GM19438 (cell line): ENCODE measurements around the gene PAGE4.

Source experiments
- ATAC-seq: cut with Tn5 transposase; IDR thresholded peaks from one replicate; pipeline ENCODE4 v1.9.1; 2021; ENCODE audit warnings: low read depth; ENCODE audit not compliant: unreplicated experiment

Gene PAGE4

DNA sequence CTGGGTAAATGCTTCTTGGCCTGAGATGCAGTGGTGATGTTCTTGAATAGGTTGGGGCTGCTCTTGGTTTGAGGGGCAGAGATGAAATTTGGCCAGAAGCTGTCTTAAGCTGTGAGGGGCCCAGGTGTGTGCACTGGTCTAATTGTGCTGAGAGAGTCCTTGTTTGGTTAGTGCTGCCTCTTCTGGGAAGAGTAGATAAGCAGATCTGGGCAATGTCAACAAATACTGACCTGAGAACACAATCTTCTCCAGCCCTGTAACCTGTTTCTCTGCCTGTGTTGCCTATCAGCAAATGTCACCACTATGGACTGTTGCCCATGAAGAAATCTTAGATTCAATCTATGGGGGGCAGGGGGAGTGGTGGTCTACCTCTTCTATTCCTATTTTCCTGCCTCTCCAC is 33.0 kb downstream of the PAGE4 start:
- ATAC-seq, result no peak

- no peak for ATAC-seq
Measured at GRCh38 chrX:49868739-49869138, 39.6 kb downstream of the PAGE4 start.

GRCh38 chrX:49876750-49877149 is 47.6 kb downstream of the PAGE4 start:
- ATAC-seq, result no peak

DNA sequence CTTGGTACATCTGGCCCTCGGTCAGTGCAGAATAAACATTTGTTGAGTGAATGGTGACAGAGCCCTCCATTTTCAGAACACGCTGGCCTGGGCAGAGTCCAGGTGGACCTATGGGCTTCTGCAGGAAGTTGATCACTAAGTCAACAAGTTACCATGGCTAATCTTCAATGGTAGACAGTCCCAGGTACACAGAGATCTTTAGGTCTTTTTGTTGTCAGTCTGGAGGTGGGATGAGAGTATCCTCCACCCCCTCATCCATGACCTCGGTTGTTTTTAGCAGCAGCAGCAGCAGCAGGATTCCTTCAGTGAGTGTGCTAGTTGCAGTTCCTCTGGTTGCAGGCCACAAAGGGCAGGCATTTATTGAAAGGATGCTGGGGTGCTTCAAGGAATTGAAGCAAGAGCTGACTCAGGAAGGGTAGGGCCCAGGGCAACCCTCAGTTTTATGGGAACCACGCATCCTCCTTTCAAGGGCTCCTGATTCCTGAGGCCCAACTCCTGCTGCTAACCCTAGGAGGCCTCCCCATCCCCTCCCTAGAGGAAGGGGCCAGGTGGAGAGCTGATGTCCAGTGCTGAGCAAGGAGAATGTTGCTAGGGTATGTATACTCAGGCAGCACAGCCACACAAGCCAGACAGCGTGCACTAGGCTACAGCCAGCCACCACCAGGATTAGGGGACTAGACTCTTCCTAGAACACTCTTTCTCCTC is 48.4 kb downstream of the PAGE4 start:
- ATAC-seq, result no peak

- no peak for ATAC-seq
Measured at GRCh38 chrX:49878128-49878833, 49.2 kb downstream of the PAGE4 start.

GRCh38 chrX:49878834-49879655 is 49.9 kb downstream of the PAGE4 start, which contains the start of gene USP27X:
TSS of gene USP27X (plus strand) at chrX:49879484. CDS start at chrX:49880308, 824 bp downstream.
- peak; percentile 90 for ATAC-seq

DNA sequence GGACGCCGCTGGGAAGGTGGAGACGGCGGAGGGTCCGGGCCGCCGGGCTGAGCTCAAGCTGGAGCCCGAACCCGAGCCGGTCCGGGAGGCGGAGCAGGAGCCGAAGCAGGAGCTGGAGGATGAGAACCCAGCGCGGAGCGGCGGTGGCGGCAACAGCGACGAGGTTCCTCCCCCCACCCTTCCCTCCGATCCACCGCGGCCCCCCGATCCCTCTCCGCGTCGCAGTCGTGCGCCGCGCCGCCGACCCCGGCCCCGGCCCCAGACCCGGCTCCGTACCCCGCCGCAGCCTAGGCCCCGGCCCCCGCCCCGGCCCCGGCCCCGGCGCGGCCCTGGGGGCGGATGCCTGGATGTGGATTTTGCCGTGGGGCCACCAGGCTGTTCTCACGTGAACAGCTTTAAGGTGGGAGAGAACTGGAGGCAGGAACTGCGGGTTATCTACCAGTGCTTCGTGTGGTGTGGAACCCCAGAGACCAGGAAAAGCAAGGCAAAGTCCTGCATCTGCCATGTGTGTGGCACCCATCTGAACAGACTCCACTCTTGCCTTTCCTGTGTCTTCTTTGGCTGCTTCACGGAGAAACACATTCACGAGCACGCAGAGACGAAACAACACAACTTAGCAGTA is 50.7 kb downstream of the PAGE4 start:
- no peak for ATAC-seq

- no peak for ATAC-seq
Measured at GRCh38 chrX:49880668-49881067, 51.6 kb downstream of the PAGE4 start.
